MCF 10A (cell line): ENCODE results near the gene TTC33. TPM values are rescaled to one million over a fixed set of nuclear protein-coding genes. Genes with fewer than 3 reads are reported as not detected.

Experiments
- BruUV-seq: library from RNA; stranded (reverse); fragments of 400-500 nt; replicated peaks from 2 replicates; lab custom pipeline; 2021; lab: Mats Ljungman, UMichigan
- CTCF ChIA-PET: fragments of 300-600 bp; sonication (Branson Sonifier 250); formaldehyde crosslinking; extraction: SDS; loops from one replicate; lab custom pipeline; 2021; ENCODE audit warnings: antibody characterized with exemption, inconsistent platforms; lab: Yijun Ruan, JAX
- POLR2A ChIA-PET: fragments of 300-600, 350-650 bp; sonication (Branson Sonifier 250); formaldehyde crosslinking; extraction: SDS; loops from one replicate; lab custom pipeline; 2020; ENCODE audit warnings: antibody characterized with exemption, inconsistent platforms; lab: Yijun Ruan, JAX
- DNase-seq: peaks from one replicate; pipeline ENCODE4 v3.0.0-alpha.2; 2018; ENCODE audit not compliant: unreplicated experiment
- H3K27ac Mint-ChIP-seq: one replicate; pipeline ENCODE4 v1.8.0; 2022; ENCODE audit warnings: mild to moderate bottlenecking, low read depth, mixed read lengths; ENCODE audit not compliant: unreplicated experiment
- H3K27me3 Mint-ChIP-seq: one replicate; pipeline ENCODE4 v1.8.0; 2022; ENCODE audit warnings: mixed read lengths; ENCODE audit not compliant: insufficient read depth, unreplicated experiment
- H3K36me3 Mint-ChIP-seq: one replicate; pipeline ENCODE4 v1.8.0; 2022; ENCODE audit warnings: mild to moderate bottlenecking, moderate library complexity, mixed read lengths; ENCODE audit not compliant: insufficient read depth, unreplicated experiment
- H3K4me1 Mint-ChIP-seq: one replicate; pipeline ENCODE4 v1.8.0; 2022; ENCODE audit warnings: mixed read lengths; ENCODE audit not compliant: insufficient read depth, unreplicated experiment
- H3K4me3 Mint-ChIP-seq: one replicate; pipeline ENCODE4 v1.8.0; 2022; ENCODE audit warnings: mild to moderate bottlenecking, moderate library complexity, mixed read lengths; ENCODE audit not compliant: unreplicated experiment
- H3K9me3 Mint-ChIP-seq: one replicate; pipeline ENCODE4 v1.8.0; 2022; ENCODE audit warnings: mixed read lengths; ENCODE audit not compliant: unreplicated experiment
- CTCF ChIP-seq: fragments of 200-600 bp; IDR thresholded peaks from one replicate; pipeline ENCODE4 v1.8.0; 2022; ENCODE audit warnings: antibody characterized with exemption, mild to moderate bottlenecking; ENCODE audit not compliant: unreplicated experiment
- intact Hi-C: fragments of 100-400 bp; cut with micrococcal nuclease; formaldehyde crosslinking; loops from 2 replicates; pipeline ENCODE4 v1.14.1; 2022
- total RNA-seq: library from RNA; stranded (reverse); gene quantifications from 2 replicates; pipeline ENCODE4 v1.2.3, GENCODE V29; 2022

Gene TTC33
- total RNA-seq, 1 experiment from 2014 or later: 13.3 TPM

GRCh38 chr5:40618926-40619325, 136.8 kb downstream of the TTC33 start:
- no peak for DNase-seq
- intact Hi-C loops: no loop called here
- no peaks in the 10 kb centered on the region for H3K27me3 Mint-ChIP-seq
- ChIA-PET POLR2A (no interaction called here), CTCF (interaction anchor here (1.1 kb wide), 1 partner anchor 33 kb away, joined by 3 read pairs; no protein-coding TSS in a partner anchor)
- H3K4me3 Mint-ChIP-seq: no peak overlapping the region
- no peak overlapping the region for H3K27ac Mint-ChIP-seq
- no peaks in the 10 kb centered on the region for H3K9me3 Mint-ChIP-seq
- BruUV-seq: no TSS peak
- no peaks in the 10 kb centered on the region for H3K36me3 Mint-ChIP-seq
- no peak for TF ChIP-seq CTCF
- H3K4me1 Mint-ChIP-seq: peaks cover 12% of the 10 kb centered on the region

- H3K27ac Mint-ChIP-seq: no peak overlapping the region
- no peak for TF ChIP-seq CTCF
Measured at GRCh38 chr5:40616781-40617180, 139.0 kb downstream of the TTC33 start.

GRCh38 chr5:40615586-40616170, 140.1 kb downstream of the TTC33 start:
- Mint-ChIP-seq H3K27ac (no peak overlapping the region), H3K9me3 (no peaks in the 10 kb centered on the region), H3K4me3 (no peak overlapping the region), H3K27me3 (no peaks in the 10 kb centered on the region), H3K4me1 (peaks cover 12% of the 10 kb centered on the region), H3K36me3 (no peaks in the 10 kb centered on the region)
- ChIA-PET POLR2A (interaction anchor here (1.4 kb wide), 1 partner anchor 9 kb away, joined by 4 read pairs; no protein-coding TSS in a partner anchor), CTCF (interaction anchor here (1.5 kb wide), 1 partner anchor 14 kb away, joined by 3 read pairs; no protein-coding TSS in a partner anchor)
- DNase-seq: no peak
- intact Hi-C loops: no loop called here
- BruUV-seq: no TSS peak
- no peak for TF ChIP-seq CTCF

More at GRCh38 chr5:40616781-40617180, 139.0 kb downstream of the TTC33 start:
- ChIA-PET CTCF (no interaction called here), POLR2A (interaction anchor here (0.6 to 1.4 kb wide), 2 partner anchors 10 to 50 kb away, joined by 3 to 4 read pairs; no protein-coding TSS in a partner anchor)
- no peak overlapping the region for H3K4me3 Mint-ChIP-seq
- intact Hi-C loops: no loop called here
- H3K4me1 Mint-ChIP-seq: peaks cover 12% of the 10 kb centered on the region
- no TSS peak for BruUV-seq
- no peaks in the 10 kb centered on the region for H3K27me3 Mint-ChIP-seq
- H3K36me3 Mint-ChIP-seq: no peaks in the 10 kb centered on the region
- no peaks in the 10 kb centered on the region for H3K9me3 Mint-ChIP-seq
- DNase-seq: no peak

GRCh38 chr5:40614923-40615585, 140.7 kb downstream of the TTC33 start:
- BruUV-seq: no TSS peak
- no peak overlapping the region for H3K4me3 Mint-ChIP-seq
- CTCF ChIA-PET: interaction anchor here (0.7 to 1.5 kb wide), 2 partner anchors 14 to 1533 kb away, joined by 3 read pairs; no protein-coding TSS in a partner anchor
- intact Hi-C loops: no loop called here
- no peak overlapping the region for H3K27ac Mint-ChIP-seq
- TF ChIP-seq CTCF: no peak
- POLR2A ChIA-PET: interaction anchor here (0.7 to 1.4 kb wide), 2 partner anchors 8 to 66 kb away, joined by 3 to 4 read pairs; no protein-coding TSS in a partner anchor
- DNase-seq: no peak
- no peaks in the 10 kb centered on the region for H3K27me3 Mint-ChIP-seq
- H3K36me3 Mint-ChIP-seq: no peaks in the 10 kb centered on the region
- no peaks in the 10 kb centered on the region for H3K9me3 Mint-ChIP-seq
- peaks cover 12% of the 10 kb centered on the region for H3K4me1 Mint-ChIP-seq
